Limb (tissue), 2 donors: ENCODE data around the gene RFX7.

ENCODE experiments used
- DNase-seq, 2 donors: peaks; one replicate each; pipeline ENCODE4 v3.0.0-alpha.2; 2016; ENCODE audit errors: extremely low spot score in 2 of 2

Gene RFX7

GRCh38 chr15:56047354-56047753, 196.3 kb downstream of the RFX7 start:
- no peak for DNase-seq

- no peak for DNase-seq
Measured at GRCh38 chr15:56045068-56045748, 198.5 kb downstream of the RFX7 start.

- DNase-seq: no peak
Measured at GRCh38 chr15:56042982-56043980, 200.4 kb downstream of the RFX7 start.

GRCh38 chr15:56042498-56042897, 201.2 kb downstream of the RFX7 start:
- DNase-seq: no peak

GRCh38 chr15:56042031-56042430, 201.6 kb downstream of the RFX7 start:
- no peak for DNase-seq

GRCh38 chr15:56040081-56041035, 203.3 kb downstream of the RFX7 start:
- peak; percentile 48 to 62 for DNase-seq

- no peak for DNase-seq
Measured at GRCh38 chr15:56038707-56039106, 205.0 kb downstream of the RFX7 start.

GRCh38 chr15:56038015-56038414, 205.7 kb downstream of the RFX7 start:
- no peak for DNase-seq
